Left lung (tissue), 10 donors: Measurements from ENCODE around the gene NUDT22. TPM values are rescaled to one million over a fixed set of nuclear protein-coding genes. Genes with fewer than 3 reads are reported as not detected.
A peak's percentile ranks its signal among the peaks of the same experiment; 100 is the strongest.

Experiments used
- ATAC-seq: fragments of 200-7000 bp; cut with Tn5 transposase; one replicate; pipeline ENCODE4 v1.9.1; 2020; ENCODE audit warnings: moderate library complexity
- DNase-seq, 4 donors: peaks; one replicate each; pipeline ENCODE4 v3.0.0-alpha.2; 2013 to 2020
- H3K27ac ChIP-seq, 2 donors: fragments of 200-600 bp; sonication (generic) in 1 of 2; one replicate each; pipeline versions ENCODE4 v1.5.0 to v1.8.0; 2020 to 2021
- H3K27me3 ChIP-seq, 2 donors: fragments of 200-600 bp; sonication (generic) in 1 of 2; one replicate each; pipeline versions ENCODE4 v1.5.0 to v1.8.0; 2020 to 2021
- H3K36me3 ChIP-seq, 2 donors: fragments of 200-600 bp; sonication (generic) in 1 of 2; one replicate each; pipeline versions ENCODE4 v1.5.0 to v1.8.0; 2020 to 2021
- H3K4me1 ChIP-seq, 2 donors: fragments of 200-600 bp; one replicate each; pipeline ENCODE4 v1.8.0; 2021
- H3K4me3 ChIP-seq, 2 donors: fragments of 200-600 bp; sonication (generic) in 1 of 2; one replicate each; pipeline versions ENCODE4 v1.5.0 to v1.8.0; 2020 to 2021; ENCODE audit warnings: mild to moderate bottlenecking in 1 of 2
- H3K9me3 ChIP-seq, 2 donors: fragments of 200-600 bp; sonication (generic) in 1 of 2; one replicate each; pipeline versions ENCODE4 v1.5.0 to v1.8.0; 2020 to 2021
- intact Hi-C, 2 donors: fragments of 100-400 bp; cut with DNase I; formaldehyde crosslinking; loops; one replicate each; pipeline versions ENCODE4 v1.11.2 to v1.14.2; 2022
- polyA plus RNA-seq, 6 donors: library from polyadenylated mRNA; unstranded; fragments of 120-200 nt; gene quantifications; one replicate each; pipeline ENCODE4 v1.2.1, GENCODE V29; 2013; ENCODE audit not compliant: insufficient read length in 6 of 6
- total RNA-seq, 2 donors: library from RNA; stranded (reverse); fragmentation: NEBNext Ultra II Directional; extraction: Animal tissue kit (Norgen Biotek cat#: 25700); gene quantifications; one replicate each; pipeline ENCODE4 v1.2.1, GENCODE V29; 2021
- TF ChIP-seq, protein P1 (sequence below), 2 donors: fragments of 200-600 bp; sonication (generic) in 1 of 2; IDR thresholded peaks; one replicate each; pipeline versions ENCODE4 v1.5.0 to v1.8.0; 2021; ENCODE audit warnings: antibody characterized with exemption in 2 of 2
- donor health status: DM: no; HTN: yes; CAD: no.
- donor health status: DM: no; HTN: no; CAD: no.

The NUDT22 gene
- total and polyA plus RNA-seq, 8 donors: 17.1 to 54.3 (median 23.6) TPM

DNA sequence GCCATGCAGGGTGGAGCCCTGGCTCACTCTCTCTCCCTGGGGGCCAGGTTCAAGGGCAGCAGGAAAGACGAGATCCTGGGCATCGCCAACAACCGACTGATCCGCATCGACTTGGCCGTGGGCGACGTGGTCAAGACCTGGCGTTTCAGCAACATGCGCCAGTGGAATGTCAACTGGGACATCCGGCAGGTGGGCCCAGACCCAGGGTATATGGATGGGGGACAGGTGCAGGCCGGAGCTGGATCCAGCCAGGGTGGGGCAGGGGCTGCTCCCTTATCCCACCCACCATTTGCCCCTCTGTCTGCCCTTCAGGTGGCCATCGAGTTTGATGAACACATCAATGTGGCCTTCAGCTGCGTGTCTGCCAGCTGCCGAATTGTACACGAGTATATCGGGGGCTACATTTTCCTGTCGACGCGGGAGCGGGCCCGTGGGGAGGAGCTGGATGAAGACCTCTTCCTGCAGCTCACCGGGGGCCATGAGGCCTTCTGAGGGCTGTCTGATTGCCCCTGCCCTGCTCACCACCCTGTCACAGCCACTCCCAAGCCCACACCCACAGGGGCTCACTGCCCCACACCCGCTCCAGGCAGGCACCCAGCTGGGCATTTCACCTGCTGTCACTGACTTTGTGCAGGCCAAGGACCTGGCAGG, 2.9 kb upstream of the NUDT22 start:
- Histone ChIP-seq H3K4me3 (no peak overlapping the region), H3K27ac (no peak overlapping the region), H3K27me3 (no peaks in the 10 kb centered on the region), H3K36me3 (peaks cover 0 to 65% of the 10 kb centered on the region in 2 donors), H3K4me1 (peaks cover 23 to 31% of the 10 kb centered on the region in 2 donors), H3K9me3 (no peaks in the 10 kb centered on the region)
- intact Hi-C loops: no loop called here
- TF ChIP-seq, protein P1, sequence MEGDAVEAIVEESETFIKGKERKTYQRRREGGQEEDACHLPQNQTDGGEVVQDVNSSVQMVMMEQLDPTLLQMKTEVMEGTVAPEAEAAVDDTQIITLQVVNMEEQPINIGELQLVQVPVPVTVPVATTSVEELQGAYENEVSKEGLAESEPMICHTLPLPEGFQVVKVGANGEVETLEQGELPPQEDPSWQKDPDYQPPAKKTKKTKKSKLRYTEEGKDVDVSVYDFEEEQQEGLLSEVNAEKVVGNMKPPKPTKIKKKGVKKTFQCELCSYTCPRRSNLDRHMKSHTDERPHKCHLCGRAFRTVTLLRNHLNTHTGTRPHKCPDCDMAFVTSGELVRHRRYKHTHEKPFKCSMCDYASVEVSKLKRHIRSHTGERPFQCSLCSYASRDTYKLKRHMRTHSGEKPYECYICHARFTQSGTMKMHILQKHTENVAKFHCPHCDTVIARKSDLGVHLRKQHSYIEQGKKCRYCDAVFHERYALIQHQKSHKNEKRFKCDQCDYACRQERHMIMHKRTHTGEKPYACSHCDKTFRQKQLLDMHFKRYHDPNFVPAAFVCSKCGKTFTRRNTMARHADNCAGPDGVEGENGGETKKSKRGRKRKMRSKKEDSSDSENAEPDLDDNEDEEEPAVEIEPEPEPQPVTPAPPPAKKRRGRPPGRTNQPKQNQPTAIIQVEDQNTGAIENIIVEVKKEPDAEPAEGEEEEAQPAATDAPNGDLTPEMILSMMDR (IDR thresholded peaks at IDR 0.05): no peak
- ATAC-seq (no peak), DNase-seq (no peak)

DNA sequence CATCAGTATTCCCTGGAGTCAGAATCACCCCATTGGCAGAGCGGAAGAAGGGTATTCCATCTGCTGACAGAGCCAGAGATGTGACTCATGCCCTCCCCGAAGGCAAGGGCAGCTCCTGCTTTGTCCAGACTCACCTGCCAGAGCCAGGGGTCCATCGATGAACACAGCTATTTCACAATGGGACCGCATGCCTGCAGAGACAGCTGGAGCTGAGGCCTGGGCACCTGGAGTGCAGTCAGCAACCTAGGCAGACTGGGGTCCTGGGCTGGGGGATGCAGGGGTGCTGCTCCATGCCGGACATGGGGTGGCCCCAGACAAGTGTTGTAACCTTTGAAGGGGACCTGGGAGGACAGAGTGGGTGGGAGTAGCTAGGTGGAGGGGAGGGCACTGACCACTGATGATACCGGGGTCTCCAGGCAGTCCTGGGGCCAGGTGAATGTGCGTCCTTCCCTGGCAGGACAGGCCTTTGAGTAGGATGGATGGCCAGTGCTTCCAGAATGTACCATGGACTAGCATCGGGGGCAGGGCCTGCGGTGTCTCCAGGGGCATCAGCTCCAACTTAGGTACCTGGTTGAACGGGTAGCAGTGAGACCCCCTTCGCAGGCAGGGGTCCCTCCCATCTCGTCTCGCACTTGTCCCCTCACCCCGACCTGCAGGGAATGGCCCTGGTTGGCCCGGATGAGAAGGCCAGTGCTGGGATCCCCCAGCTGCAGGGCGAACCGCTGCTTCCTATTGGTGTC, 1.8 kb upstream of the NUDT22 start:
- Histone ChIP-seq H3K4me3 (peak overlapping the region in 1 of 2 donors; percentile 72), H3K27me3 (no peaks in the 10 kb centered on the region), H3K27ac (peak overlapping the region in 1 of 2 donors; percentile 86), H3K4me1 (peaks cover 28 to 43% of the 10 kb centered on the region in 2 donors), H3K9me3 (no peaks in the 10 kb centered on the region), H3K36me3 (peaks cover 0 to 53% of the 10 kb centered on the region in 2 donors)
- TF ChIP-seq, protein P1 (IDR thresholded peaks at IDR 0.05): no peak
- DNase-seq (no peak), ATAC-seq (no peak)
- intact Hi-C loops: no loop called here

DNA sequence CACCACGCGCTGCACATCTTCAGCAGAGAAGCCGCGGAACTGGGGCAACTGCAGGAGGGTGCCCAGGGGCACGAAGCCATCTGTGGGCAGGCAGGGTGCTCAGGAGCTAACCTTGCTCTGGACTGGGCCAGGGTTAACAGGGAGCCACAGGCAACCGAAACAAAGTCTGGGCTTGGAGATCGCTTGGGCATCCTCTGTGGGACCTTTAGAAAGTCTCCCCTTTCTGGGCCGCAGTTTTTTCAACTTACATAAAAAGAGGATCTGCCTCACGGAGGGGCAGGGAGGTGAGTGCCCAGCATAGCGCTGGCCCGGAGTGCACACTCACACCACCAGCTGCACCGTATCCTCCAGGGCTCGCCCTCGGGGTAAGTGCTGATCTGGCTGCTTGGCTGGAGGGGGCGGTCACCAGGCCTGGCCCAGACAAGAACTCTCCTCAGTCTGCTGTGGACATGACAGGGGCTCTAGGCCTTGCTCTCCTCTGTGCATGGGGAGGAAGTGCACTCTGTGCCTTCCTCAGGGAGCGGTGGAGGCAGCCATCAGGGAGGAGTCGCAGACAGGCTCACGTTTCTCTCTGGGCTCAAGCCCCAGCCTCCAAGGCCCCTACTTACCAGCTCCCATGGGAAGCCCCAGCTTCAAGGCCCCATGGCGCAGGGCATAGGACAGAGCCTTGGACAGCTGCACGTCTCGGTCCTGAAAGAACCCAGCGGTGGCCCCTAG, 1.0 kb upstream of the NUDT22 start:
- no peak for ATAC-seq
- H3K4me3 ChIP-seq: peak overlapping the region; percentile 72 to 75
- H3K4me1 ChIP-seq: peaks cover 34 to 50% of the 10 kb centered on the region in 2 donors

DNA sequence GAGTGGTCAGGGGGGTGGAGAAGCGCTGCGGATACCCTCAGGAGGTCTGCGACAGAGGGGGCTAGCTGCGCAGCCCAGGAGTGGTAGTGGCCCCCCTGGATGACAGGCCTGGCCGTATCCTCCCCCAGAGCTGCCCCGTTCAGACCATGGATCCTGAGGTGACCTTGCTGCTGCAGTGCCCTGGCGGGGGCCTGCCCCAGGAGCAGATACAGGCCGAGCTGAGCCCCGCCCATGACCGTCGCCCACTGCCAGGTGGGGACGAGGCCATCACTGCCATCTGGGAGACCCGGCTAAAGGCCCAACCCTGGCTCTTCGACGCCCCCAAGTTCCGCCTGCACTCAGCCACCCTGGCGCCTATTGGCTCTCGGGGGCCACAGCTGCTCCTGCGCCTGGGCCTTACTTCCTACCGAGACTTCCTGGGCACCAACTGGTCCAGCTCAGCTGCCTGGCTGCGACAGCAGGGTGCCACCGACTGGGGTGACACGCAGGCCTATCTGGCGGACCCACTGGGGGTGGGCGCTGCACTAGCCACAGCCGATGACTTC, 505 bp downstream of the NUDT22 start:
- intact Hi-C loops: no loop called here
- H3K27ac ChIP-seq: peak overlapping the region; percentile 80 to 86
- peaks cover 0 to 31% of the 10 kb centered on the region in 2 donors for H3K36me3 ChIP-seq
- peaks cover 34 to 60% of the 10 kb centered on the region in 2 donors for H3K4me1 ChIP-seq
- TF ChIP-seq, protein P1 (IDR thresholded peaks at IDR 0.05): no peak
- H3K9me3 ChIP-seq: no peaks in the 10 kb centered on the region
- ATAC-seq (peak; percentile 53), DNase-seq (peak in 3 of 4 donors; percentile 27 to 88 (median 76))
- no peaks in the 10 kb centered on the region for H3K27me3 ChIP-seq
- peak overlapping the region; percentile 72 to 75 for H3K4me3 ChIP-seq

More for the DNA sequence above, 1.0 kb upstream of the NUDT22 start:
- TF ChIP-seq, protein P1 (IDR thresholded peaks at IDR 0.05): no peak
- Histone ChIP-seq H3K27me3 (no peaks in the 10 kb centered on the region), H3K36me3 (peaks cover 0 to 46% of the 10 kb centered on the region in 2 donors), H3K9me3 (no peaks in the 10 kb centered on the region), H3K27ac (peak overlapping the region; percentile 80 to 86)
- DNase-seq: no peak
- intact Hi-C loops: no loop called here
